ENCODE measurements around the gene FMNL3. TPM values are rescaled to one million over a fixed set of nuclear protein-coding genes. Genes with fewer than 3 reads are reported as not detected.
"Not testable (repeated sequence)": the region's sequence is repeated elsewhere in the genome, so short reads cannot be mapped to it uniquely, and the experiment has no call there.

Gene FMNL3
- total RNA-seq, 1 donor from 2014 or later: 39.1 TPM

GRCh38 chr12:49621651-49622500, 85.3 kb downstream of the FMNL3 start:
- H3K4me3 Mint-ChIP-seq: peak overlapping the region; percentile 83
- peaks cover 37% of the 10 kb centered on the region for H3K27me3 Mint-ChIP-seq
- peak overlapping the region; percentile 84 for H3K27ac Mint-ChIP-seq
- H3K4me1 Mint-ChIP-seq: peaks cover 24% of the 10 kb centered on the region
- no peaks in the 10 kb centered on the region for H3K9me3 Mint-ChIP-seq
- no peak for DNase-seq
- H3K36me3 Mint-ChIP-seq (ENCODE audit: low read depth): no peaks in the 10 kb centered on the region
- intact Hi-C loops (cut with micrococcal nuclease): loop anchor here (5.0 kb wide), 3 partner anchors 40 to 220 kb away; partner anchors contain the start of genes BCDIN3D and MCRS1

GRCh38 chr12:49619286-49619685, 87.9 kb downstream of the FMNL3 start:
- intact Hi-C loops (cut with micrococcal nuclease): no loop called here
- Mint-ChIP-seq H3K27me3 (peaks cover 40% of the 10 kb centered on the region), H3K9me3 (no peaks in the 10 kb centered on the region), H3K4me1 (peaks cover 23% of the 10 kb centered on the region), H3K27ac (no peak overlapping the region), H3K4me3 (no peak overlapping the region), H3K36me3 (ENCODE audit: low read depth) (no peaks in the 10 kb centered on the region)
- DNase-seq: no peak

- Mint-ChIP-seq H3K36me3 (ENCODE audit: low read depth) (no peaks in the 10 kb centered on the region), H3K4me1 (peaks cover 19% of the 10 kb centered on the region), H3K27me3 (peaks cover 40% of the 10 kb centered on the region), H3K27ac (no peak overlapping the region), H3K4me3 (no peak overlapping the region), H3K9me3 (no peaks in the 10 kb centered on the region)
- intact Hi-C loops (cut with micrococcal nuclease): no loop called here
- no peak for DNase-seq
These were observed 88.6 kb downstream of the FMNL3 start for GRCh38 chr12:49618576-49618975.

GRCh38 chr12:49616533-49617219, 90.5 kb downstream of the FMNL3 start:
- intact Hi-C loops (cut with micrococcal nuclease): no loop called here
- Mint-ChIP-seq H3K27ac (no peak overlapping the region), H3K36me3 (ENCODE audit: low read depth) (peaks cover 3% of the 10 kb centered on the region), H3K4me1 (peaks cover 12% of the 10 kb centered on the region), H3K9me3 (no peaks in the 10 kb centered on the region), H3K27me3 (peaks cover 39% of the 10 kb centered on the region), H3K4me3 (no peak overlapping the region)
- no peak for DNase-seq

GRCh38 chr12:49615725-49616124, 91.5 kb downstream of the FMNL3 start:
- Mint-ChIP-seq H3K36me3 (ENCODE audit: low read depth) (peaks cover 3% of the 10 kb centered on the region), H3K27me3 (peaks cover 30% of the 10 kb centered on the region), H3K27ac (no peak overlapping the region), H3K9me3 (no peaks in the 10 kb centered on the region), H3K4me3 (no peak overlapping the region), H3K4me1 (peaks cover 5% of the 10 kb centered on the region)
- intact Hi-C loops (cut with micrococcal nuclease): no loop called here
- DNase-seq: no peak

- DNase-seq: no peak
- intact Hi-C loops (cut with micrococcal nuclease): no loop called here
- Mint-ChIP-seq H3K27ac (no peak overlapping the region), H3K4me1 (peaks cover 5% of the 10 kb centered on the region), H3K27me3 (peaks cover 5% of the 10 kb centered on the region), H3K36me3 (ENCODE audit: low read depth) (peaks cover 3% of the 10 kb centered on the region), H3K9me3 (no peaks in the 10 kb centered on the region), H3K4me3 (no peak overlapping the region)
These were observed 95.0 kb downstream of the FMNL3 start for GRCh38 chr12:49612210-49612609.

GRCh38 chr12:49610785-49611184, 96.4 kb downstream of the FMNL3 start:
- intact Hi-C loops (cut with micrococcal nuclease); H3K27ac Mint-ChIP-seq; H3K9me3 Mint-ChIP-seq; H3K4me3 Mint-ChIP-seq; H3K27me3 Mint-ChIP-seq; H3K4me1 Mint-ChIP-seq; H3K36me3 Mint-ChIP-seq (ENCODE audit: low read depth); DNase-seq: not testable (repeated sequence)

GRCh38 chr12:49609875-49610154, 97.4 kb downstream of the FMNL3 start:
- Mint-ChIP-seq H3K36me3 (ENCODE audit: low read depth) (peaks cover 3% of the 10 kb centered on the region), H3K27ac (no peak overlapping the region), H3K9me3 (no peaks in the 10 kb centered on the region), H3K27me3 (peaks cover 2% of the 10 kb centered on the region), H3K4me1 (no peaks in the 10 kb centered on the region), H3K4me3 (no peak overlapping the region)
- no peak for DNase-seq
- intact Hi-C loops (cut with micrococcal nuclease): no loop called here

GRCh38 chr12:49609059-49609874, 97.9 kb downstream of the FMNL3 start:
- Mint-ChIP-seq H3K36me3 (ENCODE audit: low read depth) (peaks cover 3% of the 10 kb centered on the region), H3K4me3 (no peak overlapping the region), H3K9me3 (no peaks in the 10 kb centered on the region), H3K27me3 (peaks cover 2% of the 10 kb centered on the region), H3K4me1 (no peaks in the 10 kb centered on the region), H3K27ac (no peak overlapping the region)
- no peak for DNase-seq
- intact Hi-C loops (cut with micrococcal nuclease): no loop called here

GRCh38 chr12:49605539-49605938, 101.7 kb downstream of the FMNL3 start, which contains the start of gene FAM186B:
Gene FAM186B, minus strand, starts transcription at chr12:49605639. Its CDS starts 162 bp downstream, at chr12:49605477.
- H3K4me3 Mint-ChIP-seq; H3K36me3 Mint-ChIP-seq (ENCODE audit: low read depth); intact Hi-C loops (cut with micrococcal nuclease); H3K4me1 Mint-ChIP-seq; H3K27ac Mint-ChIP-seq; H3K9me3 Mint-ChIP-seq; H3K27me3 Mint-ChIP-seq; DNase-seq: not testable (repeated sequence)

GRCh38 chr12:49604856-49605255, 102.3 kb downstream of the FMNL3 start:
- H3K27ac Mint-ChIP-seq: no peak overlapping the region
- H3K4me3 Mint-ChIP-seq: no peak overlapping the region
- H3K9me3 Mint-ChIP-seq: no peaks in the 10 kb centered on the region
- intact Hi-C loops (cut with micrococcal nuclease): no loop called here
- H3K27me3 Mint-ChIP-seq: peaks cover 2% of the 10 kb centered on the region
- DNase-seq: no peak
- H3K4me1 Mint-ChIP-seq: no peaks in the 10 kb centered on the region
- H3K36me3 Mint-ChIP-seq (ENCODE audit: low read depth): no peaks in the 10 kb centered on the region

GRCh38 chr12:49603721-49604120, 103.5 kb downstream of the FMNL3 start:
- peaks cover 2% of the 10 kb centered on the region for H3K27me3 Mint-ChIP-seq
- no peaks in the 10 kb centered on the region for H3K36me3 Mint-ChIP-seq (ENCODE audit: low read depth)
- no peak for DNase-seq
- H3K27ac Mint-ChIP-seq: no peak overlapping the region
- no peak overlapping the region for H3K4me3 Mint-ChIP-seq
- peaks cover 3% of the 10 kb centered on the region for H3K4me1 Mint-ChIP-seq
- no peaks in the 10 kb centered on the region for H3K9me3 Mint-ChIP-seq
- intact Hi-C loops (cut with micrococcal nuclease): no loop called here

GRCh38 chr12:49599961-49600360, 107.2 kb downstream of the FMNL3 start:
- H3K4me3 Mint-ChIP-seq: no peak overlapping the region
- H3K27ac Mint-ChIP-seq: no peak overlapping the region
- H3K36me3 Mint-ChIP-seq (ENCODE audit: low read depth): peaks cover 4% of the 10 kb centered on the region
- intact Hi-C loops (cut with micrococcal nuclease): no loop called here
- H3K27me3 Mint-ChIP-seq: no peaks in the 10 kb centered on the region
- H3K4me1 Mint-ChIP-seq: peaks cover 3% of the 10 kb centered on the region
- no peak for DNase-seq
- H3K9me3 Mint-ChIP-seq: no peaks in the 10 kb centered on the region

GRCh38 chr12:49598527-49598926, 108.7 kb downstream of the FMNL3 start:
- H3K27me3 Mint-ChIP-seq: no peaks in the 10 kb centered on the region
- no peak for DNase-seq
- H3K27ac Mint-ChIP-seq: no peak overlapping the region
- H3K36me3 Mint-ChIP-seq (ENCODE audit: low read depth): peaks cover 4% of the 10 kb centered on the region
- H3K4me1 Mint-ChIP-seq: peaks cover 3% of the 10 kb centered on the region
- no peaks in the 10 kb centered on the region for H3K9me3 Mint-ChIP-seq
- intact Hi-C loops (cut with micrococcal nuclease): no loop called here
- no peak overlapping the region for H3K4me3 Mint-ChIP-seq
